Epithelial cell of proximal tubule (primary cell): ENCODE measurements around the gene PTPRD. TPM values are rescaled to one million over a fixed set of nuclear protein-coding genes. Genes with fewer than 3 reads are reported as not detected.

Experiments
- DNase-seq: peaks from one replicate; pipeline ENCODE4 v3.0.0-alpha.2; 2011; ENCODE audit warnings: low read depth
- H3K4me3 ChIP-seq: 2 replicates; pipeline ENCODE4 v1.5.1; 2011; ENCODE audit warnings: low read depth, mild to moderate bottlenecking, low read length
- total RNA-seq: library from RNA; depleted of rRNA; stranded (reverse); fragments of >200 nt; gene quantifications from 2 replicates; pipeline ENCODE4 v1.2.3, GENCODE V29; 2015
- TF ChIP-seq, protein P1 (sequence below): conservative IDR thresholded peaks from 2 replicates; pipeline ENCODE4 v1.5.1; 2012; ENCODE audit warnings: low read depth, mild to moderate bottlenecking, low read length

Gene PTPRD
- total RNA-seq, 1 donor from 2014 or later, result 3.2 TPM

DNA sequence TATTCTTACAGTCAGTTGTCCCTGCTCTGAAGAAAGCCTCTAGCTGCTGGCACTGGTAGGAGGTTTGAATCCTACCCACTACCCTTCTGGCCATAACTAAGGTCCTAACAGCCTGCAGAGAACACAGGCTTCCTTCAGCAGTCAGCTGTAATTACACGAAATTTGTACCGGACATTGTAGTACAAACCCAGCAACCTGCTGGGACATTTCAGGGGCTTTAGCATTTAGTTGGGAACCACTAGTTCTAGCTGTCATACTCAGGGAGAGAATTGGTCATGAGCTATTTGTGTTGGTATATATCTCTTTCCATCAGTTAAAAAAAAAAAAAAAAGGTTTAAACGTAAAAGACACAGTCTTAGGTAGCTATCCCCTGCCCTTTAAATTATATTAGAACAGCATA, 1743.0 kb downstream of the PTPRD start:
- H3K4me3 ChIP-seq, result no peak overlapping the region
- no peak for DNase-seq
- TF ChIP-seq, protein P1, sequence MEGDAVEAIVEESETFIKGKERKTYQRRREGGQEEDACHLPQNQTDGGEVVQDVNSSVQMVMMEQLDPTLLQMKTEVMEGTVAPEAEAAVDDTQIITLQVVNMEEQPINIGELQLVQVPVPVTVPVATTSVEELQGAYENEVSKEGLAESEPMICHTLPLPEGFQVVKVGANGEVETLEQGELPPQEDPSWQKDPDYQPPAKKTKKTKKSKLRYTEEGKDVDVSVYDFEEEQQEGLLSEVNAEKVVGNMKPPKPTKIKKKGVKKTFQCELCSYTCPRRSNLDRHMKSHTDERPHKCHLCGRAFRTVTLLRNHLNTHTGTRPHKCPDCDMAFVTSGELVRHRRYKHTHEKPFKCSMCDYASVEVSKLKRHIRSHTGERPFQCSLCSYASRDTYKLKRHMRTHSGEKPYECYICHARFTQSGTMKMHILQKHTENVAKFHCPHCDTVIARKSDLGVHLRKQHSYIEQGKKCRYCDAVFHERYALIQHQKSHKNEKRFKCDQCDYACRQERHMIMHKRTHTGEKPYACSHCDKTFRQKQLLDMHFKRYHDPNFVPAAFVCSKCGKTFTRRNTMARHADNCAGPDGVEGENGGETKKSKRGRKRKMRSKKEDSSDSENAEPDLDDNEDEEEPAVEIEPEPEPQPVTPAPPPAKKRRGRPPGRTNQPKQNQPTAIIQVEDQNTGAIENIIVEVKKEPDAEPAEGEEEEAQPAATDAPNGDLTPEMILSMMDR, result no peak

DNA sequence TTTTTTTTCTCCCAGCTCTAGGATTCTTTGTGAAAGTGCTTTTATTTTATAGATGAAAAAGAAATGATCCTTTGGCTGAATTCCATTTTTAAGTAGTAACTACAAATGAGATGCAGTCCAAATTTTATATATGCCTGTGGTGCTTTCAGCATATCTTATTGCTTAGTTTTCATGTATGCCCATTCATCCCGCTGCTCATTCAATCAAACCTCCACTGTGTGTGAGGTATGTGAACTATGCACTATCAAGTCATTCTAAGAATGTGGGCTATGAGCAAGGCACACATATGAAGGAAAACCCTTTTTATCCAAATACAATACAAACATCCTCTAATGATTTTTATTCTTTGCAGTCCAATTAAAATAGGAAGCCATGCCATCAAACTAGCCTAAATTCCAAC, 1744.2 kb downstream of the PTPRD start:
- TF ChIP-seq, protein P1, result no peak
- DNase-seq, result no peak
- H3K4me3 ChIP-seq, result no peak overlapping the region

DNA sequence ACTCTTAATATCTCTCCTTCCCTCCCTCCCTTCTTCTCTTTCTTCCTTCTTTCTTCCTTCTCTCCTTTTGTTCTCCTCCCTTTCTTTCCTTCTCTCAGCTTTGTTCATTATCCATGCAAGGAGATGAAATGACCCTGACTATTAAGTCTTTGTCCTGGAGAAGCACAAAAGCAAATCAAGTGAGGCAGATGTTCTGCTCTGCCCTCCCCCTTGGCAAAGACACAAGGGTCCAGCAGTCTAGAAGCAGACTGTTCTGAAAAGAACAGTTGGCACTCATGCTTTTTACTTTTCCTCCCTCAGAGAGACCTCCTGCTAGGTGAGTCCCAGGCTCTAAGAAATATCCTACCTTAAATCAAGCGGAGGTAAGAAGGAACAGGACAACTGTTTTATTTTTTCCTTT, 1745.7 kb downstream of the PTPRD start:
- no peak overlapping the region for H3K4me3 ChIP-seq
- DNase-seq, result no peak
- TF ChIP-seq, protein P1, result no peak

DNA sequence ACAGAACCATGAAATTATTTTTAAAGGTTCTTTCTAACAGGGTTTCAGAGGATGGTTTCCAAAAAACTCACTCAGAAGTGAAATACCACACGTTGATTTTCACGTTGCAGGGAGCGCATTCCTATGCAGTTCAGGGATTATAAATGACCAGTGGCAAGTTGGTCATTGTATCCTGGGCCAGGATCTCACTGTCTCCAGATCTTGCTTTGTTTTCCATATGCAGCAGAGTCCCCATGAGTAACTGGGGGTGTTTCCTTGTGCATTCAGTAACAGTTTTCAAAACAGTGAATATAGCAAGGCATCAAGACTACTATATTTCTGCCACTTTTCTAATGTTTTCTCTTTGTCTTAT, 1748.3 kb downstream of the PTPRD start:
- no peak for DNase-seq
- H3K4me3 ChIP-seq, result peak overlapping the region; percentile 32
- TF ChIP-seq, protein P1, result no peak

DNA sequence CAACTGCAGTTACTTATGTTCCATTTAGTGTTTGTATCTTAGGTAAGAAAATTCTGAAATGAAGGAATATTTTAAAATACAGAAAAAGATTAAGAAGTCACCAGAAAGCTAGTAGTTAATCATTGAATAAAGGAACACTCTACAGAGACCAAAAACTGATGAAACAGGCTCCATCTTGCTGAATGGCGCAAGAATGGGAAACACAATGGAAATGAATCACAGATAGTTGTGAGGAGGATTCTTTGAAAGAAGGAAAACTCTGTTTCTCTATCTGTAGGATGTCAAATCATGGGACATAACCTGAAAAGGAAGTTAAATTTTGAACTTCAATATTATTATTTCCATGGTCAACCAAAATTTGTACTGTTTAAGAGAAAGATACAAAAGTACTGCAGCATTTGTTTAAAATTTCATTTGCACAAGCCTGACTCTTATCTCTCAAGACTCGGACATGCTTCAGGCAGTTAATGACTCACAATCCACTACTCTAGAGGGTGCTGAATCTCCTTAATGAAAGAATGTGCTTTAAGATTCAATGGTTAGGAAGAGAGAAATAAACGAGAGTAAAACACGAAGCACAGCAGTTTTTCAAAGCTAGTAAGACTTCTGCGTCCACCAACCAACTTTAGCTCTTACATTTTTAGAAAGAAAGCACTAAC, 1748.8 kb downstream of the PTPRD start:
- TF ChIP-seq, protein P1, result no peak
- H3K4me3 ChIP-seq, result peak overlapping the region; percentile 32
- peak; percentile 76 for DNase-seq

DNA sequence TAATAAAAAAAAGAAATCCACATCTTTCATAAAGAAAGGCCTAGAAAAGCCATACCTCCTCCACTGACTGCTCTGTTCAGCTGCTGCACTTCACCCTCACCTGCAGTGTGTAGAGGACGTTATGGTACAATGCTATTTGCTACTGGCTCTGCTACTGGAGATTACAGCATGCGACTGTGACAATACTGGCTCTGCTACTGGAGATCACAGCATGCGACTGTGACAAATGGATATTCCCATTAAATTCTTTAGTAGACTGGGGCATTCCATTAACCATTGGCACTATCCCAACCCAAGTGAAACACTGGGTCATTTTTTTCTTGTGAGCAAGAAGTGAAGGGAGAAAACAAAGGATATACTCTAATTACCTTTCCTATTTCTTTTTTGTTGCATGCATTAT, 1749.7 kb downstream of the PTPRD start:
- H3K4me3 ChIP-seq, result no peak overlapping the region
- no peak for DNase-seq
- TF ChIP-seq, protein P1, result no peak

DNA sequence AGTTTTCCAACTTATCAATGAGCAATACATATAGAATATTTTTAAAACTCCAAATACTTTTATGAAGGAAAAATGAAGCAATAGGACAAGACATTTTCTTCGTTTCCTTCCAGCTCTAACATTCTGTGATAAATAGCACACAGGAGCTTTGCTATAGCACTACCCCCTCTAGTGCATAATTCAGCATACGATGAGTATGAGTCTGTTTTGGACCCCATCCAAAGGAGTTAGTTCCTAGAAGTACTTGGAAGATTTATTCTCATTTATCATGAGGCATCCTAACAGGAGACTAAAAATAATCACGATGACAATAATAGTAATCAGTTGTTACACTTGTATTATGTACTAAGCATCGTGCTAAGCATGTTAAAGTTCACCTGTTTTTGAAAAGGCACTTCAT, 1751.9 kb downstream of the PTPRD start:
- TF ChIP-seq, protein P1, result peak; percentile 24
- DNase-seq, result no peak
- no peak overlapping the region for H3K4me3 ChIP-seq
